Astrocyte of the spinal cord (primary cell): Measurements from ENCODE around the gene PPFIBP2.

Source experiments
- DNase-seq: peaks from one replicate; pipeline ENCODE4 v3.0.0; 2011; ENCODE audit warnings: low read depth, low spot score
- H3K4me3 ChIP-seq: 2 replicates; pipeline ENCODE4 v1.5.1; 2011; ENCODE audit warnings: low read depth, mild to moderate bottlenecking, low read length, moderate library complexity
- CTCF ChIP-seq: IDR thresholded peaks from 2 replicates; pipeline ENCODE4 v1.5.1; 2012; ENCODE audit warnings: low read depth, mild to moderate bottlenecking, low read length, inconsistent platforms
- in situ Hi-C: cut with HindIII; loops from 2 replicates; pipeline ENCODE4 v1.10.0; 2017; ENCODE audit warnings: low sequenced_read_pairs

Gene PPFIBP2

DNA sequence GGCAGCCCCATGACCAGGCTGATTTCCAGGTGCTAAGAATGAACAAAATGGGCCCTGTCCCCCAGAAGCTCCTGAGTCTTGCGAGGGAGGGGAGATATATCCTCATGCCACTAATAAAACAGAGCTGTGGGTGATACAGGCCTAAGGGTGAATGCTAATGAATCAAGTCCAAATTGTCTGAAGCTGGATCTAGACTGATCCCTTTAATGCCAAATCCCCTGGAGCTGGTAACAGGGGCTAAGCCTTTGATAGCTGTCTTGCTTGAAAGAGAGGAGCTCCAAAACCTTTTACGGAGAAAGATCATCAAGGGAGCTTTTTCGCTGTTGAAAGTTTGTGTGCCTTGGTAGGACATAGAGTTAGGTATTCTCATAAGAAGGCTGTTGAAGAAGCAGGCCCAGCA, 79.7 kb downstream of the PPFIBP2 start:
- in situ Hi-C loops, result no loop called here
- no peak overlapping the region for H3K4me3 ChIP-seq
- no peak for TF ChIP-seq CTCF
- no peak for DNase-seq

DNA sequence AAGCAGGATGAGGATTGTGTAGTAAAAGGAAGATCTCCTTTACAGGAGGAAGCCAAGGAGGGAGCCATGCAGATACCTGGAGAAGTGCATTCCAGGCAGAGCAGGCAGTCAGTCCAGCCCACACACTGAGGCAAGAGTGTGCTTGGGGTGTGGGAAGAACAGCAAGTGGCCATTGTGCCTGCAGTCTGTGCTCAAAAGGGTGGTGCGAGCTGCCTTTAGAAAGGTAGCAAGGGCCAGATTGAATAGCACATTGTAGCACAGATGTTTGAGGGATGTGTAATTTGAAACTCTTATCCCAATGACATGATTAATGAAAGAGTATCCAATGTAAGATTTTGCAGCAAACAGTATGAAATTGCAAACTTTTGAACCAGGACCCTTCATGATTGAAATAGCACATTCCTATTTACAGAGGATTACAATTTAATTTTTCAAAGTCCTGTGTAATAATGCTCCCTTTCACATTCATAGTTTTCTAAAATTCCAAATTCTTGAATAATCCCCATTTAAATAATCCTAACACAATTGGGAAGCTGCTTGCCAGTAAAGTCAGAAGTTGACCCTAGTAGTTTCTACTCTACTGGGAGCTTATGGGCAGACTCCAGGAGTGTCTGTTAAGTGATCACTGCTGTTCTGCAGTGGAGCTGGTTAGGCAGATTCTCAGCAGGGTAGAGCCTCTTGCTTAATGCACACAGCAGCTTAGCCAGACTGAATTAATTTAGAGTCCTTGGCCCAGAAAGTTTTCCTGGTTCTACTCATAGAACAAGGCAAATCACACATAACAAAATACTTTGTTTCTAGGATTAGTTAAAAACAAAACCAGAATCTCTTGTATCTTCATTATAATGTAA, 81.4 kb downstream of the PPFIBP2 start:
- in situ Hi-C loops, result no loop called here
- no peak overlapping the region for H3K4me3 ChIP-seq
- no peak for TF ChIP-seq CTCF
- DNase-seq, result peak; percentile 5

DNA sequence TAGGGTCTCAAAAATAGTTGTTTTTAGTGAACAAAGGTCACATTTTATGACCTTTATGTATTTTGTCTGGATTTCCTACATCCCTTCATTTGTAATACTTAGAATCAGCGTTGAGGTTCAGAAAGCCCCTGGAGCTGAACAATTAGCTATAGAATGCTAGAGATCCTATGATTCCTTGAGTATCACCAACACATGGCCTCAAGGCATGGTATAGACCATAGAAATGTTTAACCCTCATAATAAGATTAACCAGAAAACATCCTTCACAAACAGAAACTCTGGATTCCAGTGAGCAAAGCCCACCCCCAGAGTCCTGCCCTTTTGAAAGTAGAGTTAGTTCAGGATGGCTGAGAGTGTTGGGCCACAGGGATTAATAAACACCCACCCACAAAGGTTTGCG, 82.2 kb downstream of the PPFIBP2 start:
- no peak overlapping the region for H3K4me3 ChIP-seq
- no peak for DNase-seq
- TF ChIP-seq CTCF, result no peak
- in situ Hi-C loops, result no loop called here

- in situ Hi-C loops, result no loop called here
- no peak for TF ChIP-seq CTCF
- H3K4me3 ChIP-seq, result no peak overlapping the region
- no peak for DNase-seq
Observed at GRCh38 chr11:7596975-7597391, 83.2 kb downstream of the PPFIBP2 start.

- in situ Hi-C loops, result no loop called here
- no peak for DNase-seq
- no peak for TF ChIP-seq CTCF
- H3K4me3 ChIP-seq, result no peak overlapping the region
Observed at GRCh38 chr11:7597620-7598019, 83.8 kb downstream of the PPFIBP2 start.

- DNase-seq, result no peak
- H3K4me3 ChIP-seq, result no peak overlapping the region
- in situ Hi-C loops, result no loop called here
- TF ChIP-seq CTCF, result no peak
Observed at GRCh38 chr11:7599209-7599608, 85.4 kb downstream of the PPFIBP2 start.
